Skeletal muscle cell (primary cell): Measurements from ENCODE around the gene ADIPOR1.

Source experiments
- DNase-seq: peaks from one replicate; pipeline ENCODE4 v3.0.0-alpha.2; 2010; ENCODE audit warnings: low read depth
- H3K4me3 ChIP-seq: 2 replicates; pipeline ENCODE4 v1.5.1; 2011; ENCODE audit warnings: low read depth, mild to moderate bottlenecking, control low read depth, low read length, moderate library complexity

ADIPOR1 gene

DNA sequence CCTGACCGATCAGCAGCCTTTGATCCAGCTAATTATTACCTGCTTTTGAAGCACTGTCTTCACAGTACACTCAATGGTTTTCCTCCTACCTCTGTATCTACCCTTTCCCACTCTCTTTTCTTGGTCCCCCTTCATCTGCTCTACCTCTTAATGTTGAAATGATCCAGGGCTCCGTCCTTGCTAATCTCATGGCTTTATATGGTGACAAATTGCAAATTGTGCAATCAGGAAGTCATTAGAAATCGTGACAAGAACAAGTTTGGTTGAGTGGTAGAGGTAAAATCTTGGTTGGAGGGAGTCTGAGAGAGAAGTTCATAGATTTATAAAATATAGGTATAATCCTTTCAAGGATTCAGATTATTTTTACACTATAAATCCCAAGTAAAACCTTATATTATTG lies 18.5 kb upstream of the ADIPOR1 start:
- no peak for DNase-seq
- H3K4me3 ChIP-seq = no peak overlapping the region

GRCh38 chr1:202974856-202975255 lies 16.7 kb upstream of the ADIPOR1 start:
- no peak for DNase-seq
- no peak overlapping the region for H3K4me3 ChIP-seq

DNA sequence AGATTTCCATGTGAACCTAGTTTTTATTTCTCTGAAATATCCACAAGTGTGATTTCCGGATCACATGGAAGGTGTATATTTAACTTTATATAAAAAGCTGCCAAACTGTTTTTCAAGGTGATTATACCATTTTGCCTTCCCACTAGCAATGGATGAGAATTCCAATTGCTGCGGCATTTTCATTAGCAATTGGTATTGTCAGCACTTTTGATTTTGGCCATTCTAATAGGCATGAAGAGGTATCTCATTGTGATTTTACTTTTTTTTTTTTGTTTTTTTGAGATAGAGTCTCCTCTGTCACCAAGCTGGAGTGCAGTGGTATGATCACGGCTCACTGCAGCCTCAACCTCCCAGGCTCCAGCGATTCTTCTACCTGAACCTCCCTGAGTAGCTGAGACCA lies 13.9 kb upstream of the ADIPOR1 start:
- H3K4me3 ChIP-seq = no peak overlapping the region
- no peak for DNase-seq

- H3K4me3 ChIP-seq = no peak overlapping the region
Observed at GRCh38 chr1:202968895-202969295, 10.8 kb upstream of the ADIPOR1 start.

GRCh38 chr1:202968351-202968750 lies 10.2 kb upstream of the ADIPOR1 start:
- no peak overlapping the region for H3K4me3 ChIP-seq
- no peak for DNase-seq

More at GRCh38 chr1:202968895-202969295, 10.8 kb upstream of the ADIPOR1 start:
- no peak for DNase-seq

DNA sequence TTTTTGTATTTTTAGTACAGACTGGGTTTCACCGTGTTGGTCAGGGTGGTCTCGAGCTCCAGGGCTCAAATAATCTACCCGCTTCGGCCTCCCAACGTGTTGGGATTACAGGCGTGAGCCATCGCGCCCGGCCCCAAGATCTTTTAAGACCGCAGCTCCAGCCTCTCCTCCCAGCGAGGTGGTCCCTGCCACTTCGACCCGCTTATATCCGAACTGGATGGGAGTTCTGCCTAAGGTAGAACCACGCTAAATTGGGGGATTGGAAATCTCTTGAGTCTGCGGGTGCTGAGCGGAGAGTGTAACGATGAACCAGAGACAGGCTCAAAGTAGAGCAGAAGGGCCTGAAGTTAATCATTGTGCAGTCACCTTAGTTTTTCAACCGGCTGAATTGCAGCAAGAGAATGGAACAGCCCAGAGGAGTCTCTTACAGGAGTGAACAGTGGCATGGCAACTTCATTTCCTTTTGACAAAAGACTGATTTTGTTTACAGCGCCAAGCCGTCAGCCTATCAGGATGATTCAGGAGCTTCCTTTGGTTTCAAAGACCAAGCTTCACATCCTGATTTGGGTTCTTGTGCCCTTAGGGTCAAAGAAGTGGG lies 9.7 kb upstream of the ADIPOR1 start:
- no peak for DNase-seq
- peak overlapping the region; percentile 97 for H3K4me3 ChIP-seq

- peak overlapping the region; percentile 97 for H3K4me3 ChIP-seq
- DNase-seq = no peak
Observed at GRCh38 chr1:202966006-202966898, 8.1 kb upstream of the ADIPOR1 start.

DNA sequence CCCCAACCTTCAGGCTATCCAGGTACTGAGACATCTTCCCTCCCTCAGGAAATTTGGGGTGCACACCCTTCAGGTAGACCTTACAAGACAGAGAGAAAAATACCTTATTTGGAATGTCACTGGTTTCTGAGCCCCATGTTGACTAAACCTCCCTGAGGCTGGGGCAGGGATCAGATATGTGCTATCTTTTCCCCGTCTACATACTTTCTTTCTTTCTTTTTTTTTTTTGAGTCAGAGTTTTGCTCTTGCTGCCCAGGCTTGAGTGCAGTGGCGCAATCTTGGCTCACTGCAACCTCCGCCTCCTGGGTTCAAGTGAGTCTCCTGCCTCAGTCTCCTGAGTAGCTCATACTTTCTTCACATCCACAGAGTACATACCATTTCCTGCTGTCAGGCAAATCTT lies 7.3 kb upstream of the ADIPOR1 start:
- H3K4me3 ChIP-seq = peak overlapping the region; percentile 97
- DNase-seq = no peak

DNA sequence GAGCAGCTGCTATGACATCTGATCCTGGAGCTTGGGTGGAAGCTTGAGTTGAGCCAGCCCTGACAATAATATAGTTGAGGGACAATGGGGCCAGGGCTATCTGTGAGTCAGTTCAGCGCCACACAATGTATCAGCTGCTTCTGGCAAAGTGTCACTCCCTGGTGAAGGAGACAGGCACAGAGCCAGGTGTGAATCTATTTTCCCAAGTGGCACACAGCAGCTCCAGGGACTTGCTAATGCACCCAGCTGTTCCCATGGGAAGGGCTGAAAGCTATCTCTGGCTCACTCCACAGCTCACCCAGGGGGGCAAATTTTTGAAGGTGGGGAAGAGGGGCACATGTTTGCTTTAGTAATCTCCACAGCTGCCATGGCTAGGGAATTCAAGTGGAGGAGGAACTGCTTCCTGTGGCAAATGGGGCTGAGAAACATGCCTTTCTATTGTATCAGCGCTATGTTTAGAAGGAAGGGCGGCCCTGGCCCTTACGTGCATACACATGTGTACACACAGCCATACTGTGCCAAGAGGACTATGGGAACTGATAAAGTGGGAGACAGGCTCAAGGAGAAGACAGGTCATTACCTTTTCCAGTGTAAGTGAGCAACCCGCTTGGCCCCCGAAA lies 6.8 kb upstream of the ADIPOR1 start:
- no peak overlapping the region for H3K4me3 ChIP-seq
- peak; percentile 67 for DNase-seq

GRCh38 chr1:202961220-202961880 lies 3.2 kb upstream of the ADIPOR1 start:
- no peak for DNase-seq
- no peak overlapping the region for H3K4me3 ChIP-seq

DNA sequence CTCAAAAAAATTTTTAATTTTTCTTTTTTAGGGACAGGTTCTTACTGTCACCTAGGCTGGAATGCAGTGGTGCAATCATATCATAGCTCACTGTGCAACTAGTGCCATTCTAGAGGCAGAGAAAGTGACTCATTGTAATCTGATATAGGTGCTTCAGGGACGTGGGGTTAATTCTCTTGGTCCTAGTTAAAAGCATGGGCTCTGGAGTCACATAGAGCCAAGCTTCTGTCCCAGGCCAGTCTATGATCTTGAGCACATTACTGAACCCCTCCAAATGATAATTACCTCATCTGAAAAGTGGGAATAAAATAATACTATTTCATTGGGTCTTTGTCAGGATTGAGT lies 1.1 kb upstream of the ADIPOR1 start:
- H3K4me3 ChIP-seq = no peak overlapping the region
- DNase-seq = no peak

DNA sequence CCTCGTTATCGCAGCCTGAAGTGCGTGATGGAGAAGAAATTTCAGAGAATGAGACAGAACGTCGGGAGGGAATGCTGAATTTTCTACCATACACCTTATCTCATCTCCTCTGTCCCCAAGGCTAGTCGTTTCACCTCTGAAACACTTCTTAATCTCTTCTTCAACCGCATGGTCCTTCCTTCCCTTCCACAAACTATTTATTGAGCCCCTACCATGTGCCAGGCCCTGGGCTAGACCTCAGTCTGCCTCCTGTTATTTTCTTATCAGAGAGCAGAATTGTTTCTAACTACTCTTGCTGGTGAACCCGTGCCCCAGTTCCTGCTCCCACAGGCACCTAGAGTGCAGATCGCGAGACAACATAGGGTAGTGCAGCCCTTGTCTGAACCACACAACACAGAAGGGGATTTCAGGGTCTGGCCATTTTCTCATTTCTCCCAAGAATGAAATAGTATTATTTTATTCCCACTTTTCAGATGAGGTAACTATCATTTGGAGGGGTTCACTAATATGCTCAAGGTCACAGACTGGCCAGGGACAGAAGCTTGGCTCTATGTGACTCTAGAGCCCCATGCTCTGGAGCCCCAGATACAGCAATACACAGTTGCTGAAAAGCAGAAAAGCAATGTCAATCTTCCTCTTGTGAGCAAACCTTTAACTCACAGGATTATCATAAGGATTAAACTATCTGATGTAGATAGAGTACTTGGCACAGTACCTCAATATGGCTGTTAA lies 598 bp upstream of the ADIPOR1 start:
- H3K4me3 ChIP-seq = peak overlapping the region; percentile 90
- DNase-seq = no peak

DNA sequence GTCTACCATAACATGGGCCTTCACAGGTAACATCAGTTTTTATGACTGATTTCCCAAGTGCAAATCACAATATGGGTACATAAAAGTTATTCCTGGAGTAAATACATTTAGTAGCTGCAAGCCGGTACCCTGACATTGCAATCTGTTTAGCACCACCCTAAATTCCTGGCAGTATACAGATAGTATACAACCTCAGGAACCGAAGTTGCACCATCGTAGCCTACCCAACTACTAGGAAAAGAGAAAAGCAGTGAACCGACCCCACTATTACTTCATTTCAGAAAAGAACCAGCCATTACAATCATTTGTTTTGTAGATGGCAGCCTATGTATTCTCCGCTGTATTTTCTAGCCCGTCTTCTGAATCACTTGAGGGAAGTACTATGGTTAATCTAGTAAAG lies 1.1 kb downstream of the ADIPOR1 start:
- H3K4me3 ChIP-seq = peak overlapping the region; percentile 90
- no peak for DNase-seq

DNA sequence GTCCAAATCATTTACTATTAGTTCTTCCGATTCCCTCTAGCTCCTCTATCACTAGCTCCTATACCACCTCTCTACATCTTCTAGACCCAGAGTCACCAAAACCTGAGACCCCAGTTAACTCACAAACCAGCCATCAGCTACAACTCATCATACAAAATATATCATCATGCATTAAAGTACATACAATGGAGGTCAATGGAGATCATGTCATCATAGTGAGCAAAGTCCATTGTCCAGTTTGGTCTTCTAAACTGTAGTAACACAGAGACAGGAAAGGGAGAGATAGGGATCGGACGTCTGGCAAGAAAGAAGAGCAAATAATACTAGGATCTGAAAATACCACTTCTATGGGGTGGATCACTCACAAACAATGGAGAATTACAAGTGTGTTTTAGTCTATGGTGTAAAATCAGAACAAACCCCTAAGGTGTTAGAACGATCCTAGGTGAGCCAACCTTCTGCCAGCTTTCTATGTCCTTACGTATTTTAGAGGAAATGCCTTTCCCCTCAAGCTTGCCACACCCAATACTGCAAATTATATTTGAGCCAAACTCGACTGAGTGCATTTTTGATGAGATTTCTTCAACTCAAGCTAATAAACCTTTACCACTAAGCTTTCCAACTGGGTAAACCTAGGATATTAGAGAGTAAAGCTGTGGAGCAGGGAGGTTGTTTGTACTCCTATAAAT lies 3.9 kb downstream of the ADIPOR1 start:
- no peak for DNase-seq
- no peak overlapping the region for H3K4me3 ChIP-seq

GRCh38 chr1:202953392-202953791 lies 4.7 kb downstream of the ADIPOR1 start:
- no peak for DNase-seq
- H3K4me3 ChIP-seq = no peak overlapping the region

DNA sequence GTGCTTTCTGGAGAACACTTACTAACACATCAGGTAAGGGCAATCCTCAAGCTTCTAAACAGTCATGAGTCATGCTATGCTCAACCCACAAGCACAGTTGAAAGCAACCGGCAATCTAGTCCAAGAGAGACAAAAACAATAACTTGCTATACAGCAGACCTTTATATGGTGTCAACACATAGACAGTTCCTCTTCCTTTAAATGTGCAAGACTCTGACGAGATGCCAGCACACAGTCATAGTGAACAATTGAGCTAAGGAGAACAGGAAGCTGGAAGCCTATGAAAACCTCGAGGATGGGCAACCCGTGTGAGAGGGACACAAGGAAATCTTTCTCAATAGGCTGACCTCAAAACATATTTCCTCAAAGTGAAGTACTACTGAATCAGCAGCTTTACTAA lies 5.3 kb downstream of the ADIPOR1 start:
- DNase-seq = no peak
- no peak overlapping the region for H3K4me3 ChIP-seq

DNA sequence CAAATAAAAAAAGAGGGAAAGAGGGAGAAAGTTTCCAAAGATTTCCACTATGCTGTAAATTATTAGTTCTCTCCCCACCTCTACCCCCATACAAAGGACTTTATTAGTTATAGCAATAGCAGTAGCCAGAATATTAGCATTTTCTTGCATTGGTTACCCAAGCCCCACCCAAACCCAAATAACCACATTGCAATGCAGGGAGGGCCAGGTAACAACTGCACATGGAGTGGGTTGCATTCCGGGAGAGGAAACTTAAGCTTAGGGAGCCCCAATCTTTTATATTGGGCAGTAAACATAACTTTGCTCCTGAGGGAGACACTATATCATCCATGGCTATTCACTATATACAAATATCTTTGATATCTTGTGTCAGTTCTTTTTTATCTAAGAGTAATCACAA lies 6.0 kb downstream of the ADIPOR1 start:
- no peak for DNase-seq
- H3K4me3 ChIP-seq = no peak overlapping the region

- DNase-seq = no peak
- no peak overlapping the region for H3K4me3 ChIP-seq
Observed at GRCh38 chr1:202951437-202951836, 6.7 kb downstream of the ADIPOR1 start.

DNA sequence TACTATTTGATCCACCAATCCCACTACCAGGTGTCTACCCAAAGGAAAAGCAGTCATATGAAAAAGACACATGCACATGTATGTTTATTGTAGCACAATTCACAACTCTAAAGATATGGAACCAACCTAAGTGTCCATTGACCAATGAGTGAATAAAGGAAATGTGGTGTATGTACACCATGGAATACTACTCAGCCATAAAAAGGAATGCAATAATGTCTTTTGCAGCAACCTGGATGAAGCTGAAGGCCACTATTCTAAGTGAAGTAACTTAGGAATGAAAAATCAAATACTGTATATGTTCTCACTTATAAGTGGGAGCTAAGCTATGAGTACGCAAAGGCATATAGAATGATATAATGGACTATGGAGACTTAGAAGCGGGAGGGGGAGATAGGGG lies 12.6 kb downstream of the ADIPOR1 start:
- no peak overlapping the region for H3K4me3 ChIP-seq
- no peak for DNase-seq
